SW 1271 (cell line): Measurements from ENCODE around the gene ATP13A2.
"Not testable (repeated sequence)": the region's sequence is repeated elsewhere in the genome, so short reads cannot be mapped to it uniquely, and the experiment has no call there.

Experiments
- DNase-seq, 2 experiments: peaks; one replicate each; lab custom pipeline; 2025; lab: John Stamatoyannopoulos, UW

ATP13A2 gene

DNA sequence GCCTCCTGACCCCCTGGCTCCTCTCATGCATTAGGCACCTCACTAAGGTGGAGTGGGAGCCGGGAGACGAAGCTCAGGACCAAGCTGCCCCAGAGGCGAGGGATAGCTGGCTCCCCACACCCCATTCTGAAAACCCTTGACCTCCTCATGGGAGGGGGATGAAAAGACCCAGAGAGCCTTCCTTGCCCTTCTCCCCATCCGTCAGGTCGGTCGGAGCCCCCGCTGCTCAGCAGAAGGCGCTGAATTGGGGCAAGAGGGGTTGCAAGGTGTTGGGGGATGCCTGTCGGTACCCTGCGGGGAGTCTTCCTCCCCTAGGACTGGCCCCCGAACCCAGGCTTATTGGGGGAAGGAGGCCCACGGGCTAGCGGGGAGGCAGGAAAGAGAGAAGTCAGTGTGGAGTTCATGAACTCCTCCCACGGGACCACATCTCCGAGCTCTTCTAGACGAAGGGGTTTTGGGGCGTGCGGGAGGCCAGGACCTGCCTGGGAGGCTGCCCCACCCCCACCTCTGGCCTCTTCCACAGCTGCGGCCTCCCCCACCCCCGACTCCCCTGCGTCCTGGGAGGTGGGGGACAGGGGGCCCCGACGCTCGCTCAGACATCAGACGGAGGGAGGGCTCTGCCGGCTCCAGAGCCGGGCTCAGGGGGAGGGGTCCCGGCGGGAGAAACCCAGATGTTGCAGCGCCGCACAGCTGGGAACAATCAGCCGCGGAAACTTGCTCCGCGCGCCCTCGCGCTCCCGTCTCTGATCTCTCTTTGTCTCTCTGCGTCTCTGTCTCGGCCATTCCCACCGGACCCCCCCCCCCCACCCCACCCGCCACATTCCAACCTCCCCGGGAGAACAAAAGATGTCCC is 32.0 kb downstream of the ATP13A2 start:
- no peak for DNase-seq

- no peak for DNase-seq
Measured at GRCh38 chr1:16978567-16979474, 32.9 kb downstream of the ATP13A2 start.

DNA sequence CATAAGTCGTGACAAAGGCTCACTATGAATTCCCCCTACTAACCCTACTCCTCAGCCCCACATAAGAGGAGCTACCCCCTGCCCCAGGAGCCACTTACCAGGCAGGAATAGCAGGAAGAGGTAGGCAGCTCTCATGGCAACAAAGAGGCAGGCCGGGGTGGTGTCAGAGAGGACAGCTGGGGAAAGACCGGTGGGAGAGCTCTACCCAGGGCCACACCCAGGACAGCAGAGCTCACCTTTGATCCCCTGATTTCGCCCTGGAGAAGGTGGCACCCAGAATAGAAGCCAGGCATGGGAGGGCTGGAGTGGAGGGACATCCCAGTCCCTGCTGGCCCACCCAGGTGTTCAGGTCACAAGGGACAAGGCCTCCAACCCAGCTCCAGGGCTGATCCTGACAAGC is 33.6 kb downstream of the ATP13A2 start:
- DNase-seq, result no peak

DNA sequence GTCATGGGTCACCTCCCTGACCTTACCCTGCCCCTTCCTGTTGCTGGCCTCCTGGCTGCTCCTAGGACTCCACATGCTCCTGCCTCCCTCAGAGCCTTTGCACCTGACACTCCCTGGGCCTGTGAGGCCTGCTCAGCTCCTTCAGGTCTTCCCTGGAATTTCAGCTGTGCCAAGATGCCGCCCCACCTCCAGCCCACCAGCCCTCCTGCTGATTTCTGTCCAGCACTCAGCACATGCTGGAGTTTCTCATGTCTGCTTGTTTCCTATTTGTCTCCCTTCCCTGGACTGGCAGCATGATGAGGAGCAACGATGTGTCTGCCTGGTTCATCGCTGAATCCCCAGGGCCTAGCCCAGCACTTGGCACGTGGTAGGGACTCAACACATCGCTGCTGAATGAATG is 34.4 kb downstream of the ATP13A2 start:
- DNase-seq, result no peak

GRCh38 chr1:16976966-16977365 is 34.8 kb downstream of the ATP13A2 start:
- DNase-seq, result no peak

GRCh38 chr1:16975838-16976237 is 35.9 kb downstream of the ATP13A2 start:
- DNase-seq, result no peak

GRCh38 chr1:16975211-16975610 is 36.5 kb downstream of the ATP13A2 start:
- DNase-seq, result no peak

- DNase-seq, result no peak
Measured at GRCh38 chr1:16973215-16973614, 38.5 kb downstream of the ATP13A2 start.

- DNase-seq, result no peak
Measured at GRCh38 chr1:16972189-16972895, 39.4 kb downstream of the ATP13A2 start.

DNA sequence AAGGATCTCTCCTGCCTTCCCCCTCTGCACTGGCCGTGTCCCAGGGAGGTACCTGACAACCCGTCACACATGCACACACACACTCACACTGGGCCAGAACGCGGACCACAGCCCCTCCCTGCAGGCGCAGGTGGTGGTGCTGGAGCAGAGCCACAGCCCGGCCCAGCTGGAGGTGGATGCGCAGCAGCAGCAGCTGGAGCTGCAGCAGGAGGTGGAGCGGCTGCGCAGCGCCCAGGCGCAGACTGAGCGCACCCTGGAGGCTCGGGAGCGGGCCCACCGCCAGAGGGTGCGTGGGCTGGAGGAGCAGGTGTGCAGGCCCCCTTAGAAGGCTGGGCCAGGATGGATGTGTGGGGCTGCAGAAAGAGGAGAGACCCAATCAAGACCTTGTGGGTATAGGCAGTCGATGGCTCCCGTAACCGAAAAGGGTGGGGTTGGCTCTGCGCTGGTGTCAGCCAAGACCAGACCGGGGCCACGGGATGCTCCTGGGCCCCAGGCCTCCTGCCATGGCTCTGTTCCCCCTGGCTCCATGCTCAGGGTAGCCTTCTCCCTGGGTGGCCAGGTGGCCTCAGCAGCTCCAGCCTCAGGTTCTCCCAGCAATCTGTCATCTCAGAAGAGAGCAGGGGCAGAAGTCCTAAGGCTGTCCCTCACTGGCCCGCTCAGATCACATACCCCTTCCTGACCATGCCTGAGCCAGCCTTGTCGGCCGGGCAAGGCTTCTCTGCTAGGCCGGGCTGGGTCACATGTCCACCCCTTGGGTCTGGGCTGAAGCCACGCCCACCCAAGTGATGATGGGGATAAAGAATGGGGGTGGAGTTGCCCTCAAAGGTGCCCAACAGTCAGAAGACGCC is 40.2 kb downstream of the ATP13A2 start:
- no peak for DNase-seq

DNA sequence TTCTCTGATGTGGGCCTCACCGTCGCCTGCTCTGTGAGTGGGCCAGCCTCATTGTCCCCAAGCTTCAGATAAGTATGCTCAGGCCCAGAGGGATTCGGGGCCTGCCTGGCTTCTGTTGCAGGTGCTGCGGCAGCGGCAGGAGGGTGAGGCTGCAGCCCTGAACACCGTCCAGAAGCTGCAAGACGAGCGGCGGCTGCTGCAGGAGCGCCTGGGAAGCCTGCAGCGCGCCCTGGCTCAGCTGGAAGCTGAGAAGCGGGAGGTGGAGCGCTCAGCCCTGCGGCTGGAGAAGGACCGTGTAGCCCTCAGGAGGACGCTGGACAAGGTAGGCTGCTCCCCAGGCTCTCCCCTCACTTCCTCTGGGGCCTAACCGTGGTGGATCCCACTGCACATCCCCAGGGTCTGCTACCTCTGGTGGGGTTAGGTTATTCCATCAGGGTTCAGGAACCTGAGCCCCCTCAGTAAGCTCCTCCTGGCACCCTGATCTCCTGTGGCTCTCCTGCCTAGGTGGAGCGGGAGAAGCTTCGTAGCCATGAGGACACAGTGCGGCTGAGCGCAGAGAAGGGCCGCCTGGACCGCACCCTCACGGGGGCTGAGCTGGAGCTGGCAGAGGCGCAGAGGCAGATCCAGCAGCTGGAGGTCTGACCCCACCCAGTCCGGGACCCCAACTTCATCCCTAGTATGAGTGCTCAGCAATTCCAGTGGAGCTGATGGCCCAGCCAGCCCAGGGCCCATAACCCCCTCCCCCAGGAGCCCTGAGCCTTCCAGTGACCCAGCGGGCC is 41.4 kb downstream of the ATP13A2 start:
- no peak for DNase-seq

GRCh38 chr1:16969651-16970050 is 42.1 kb downstream of the ATP13A2 start:
- DNase-seq, result no peak

DNA sequence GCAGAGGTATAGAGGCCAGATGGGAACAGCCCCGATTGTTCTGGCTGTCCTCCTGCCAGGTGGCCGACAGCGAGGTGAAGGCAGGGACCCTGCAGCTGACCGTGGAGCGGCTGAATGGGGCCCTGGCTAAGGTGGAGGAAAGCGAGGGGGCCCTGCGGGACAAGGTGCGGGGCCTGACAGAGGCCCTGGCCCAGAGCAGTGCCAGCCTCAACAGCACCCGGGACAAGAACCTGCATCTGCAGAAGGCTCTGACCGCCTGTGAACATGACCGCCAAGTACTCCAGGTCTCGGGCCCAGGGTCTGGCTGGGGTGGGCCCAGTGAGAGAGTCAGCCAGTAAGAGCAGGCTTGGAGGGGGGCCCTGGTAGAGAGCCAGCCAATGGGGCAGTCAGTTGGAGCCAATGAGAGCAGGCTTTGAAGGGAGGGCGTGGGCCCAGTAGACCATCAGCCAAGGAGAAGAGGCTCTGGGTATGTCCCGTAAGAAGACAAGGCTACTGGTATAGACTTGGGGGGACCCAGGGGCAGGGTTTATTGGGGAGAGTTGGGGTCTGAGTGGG is 42.6 kb downstream of the ATP13A2 start:
- no peak for DNase-seq

- DNase-seq, result no peak
Measured at GRCh38 chr1:16968372-16968771, 43.4 kb downstream of the ATP13A2 start.

DNA sequence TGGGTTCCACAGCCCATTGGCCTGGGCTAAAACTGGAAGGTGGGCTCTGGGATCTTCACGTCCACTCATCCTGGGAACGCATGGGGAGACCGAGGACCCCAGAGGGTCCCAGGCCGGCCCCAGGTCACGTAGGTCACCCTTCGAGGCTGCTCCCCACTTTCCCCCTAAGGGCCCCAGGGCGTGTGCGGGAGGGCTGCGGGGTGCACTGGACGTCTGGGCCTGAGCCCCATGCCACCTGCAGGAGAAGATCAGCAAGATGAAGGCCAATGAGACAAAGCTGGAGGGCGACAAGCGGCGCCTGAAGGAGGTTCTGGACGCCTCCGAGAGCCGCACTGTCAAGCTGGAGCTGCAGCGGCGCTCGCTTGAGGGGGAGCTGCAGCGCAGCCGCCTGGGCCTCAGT is 43.8 kb downstream of the ATP13A2 start:
- no peak for DNase-seq

GRCh38 chr1:16967095-16967575 is 44.6 kb downstream of the ATP13A2 start:
- DNase-seq, result no peak

- DNase-seq, result no peak
Measured at GRCh38 chr1:16966282-16966681, 45.4 kb downstream of the ATP13A2 start.

GRCh38 chr1:16965486-16966067 is 46.2 kb downstream of the ATP13A2 start:
- DNase-seq, result no peak

DNA sequence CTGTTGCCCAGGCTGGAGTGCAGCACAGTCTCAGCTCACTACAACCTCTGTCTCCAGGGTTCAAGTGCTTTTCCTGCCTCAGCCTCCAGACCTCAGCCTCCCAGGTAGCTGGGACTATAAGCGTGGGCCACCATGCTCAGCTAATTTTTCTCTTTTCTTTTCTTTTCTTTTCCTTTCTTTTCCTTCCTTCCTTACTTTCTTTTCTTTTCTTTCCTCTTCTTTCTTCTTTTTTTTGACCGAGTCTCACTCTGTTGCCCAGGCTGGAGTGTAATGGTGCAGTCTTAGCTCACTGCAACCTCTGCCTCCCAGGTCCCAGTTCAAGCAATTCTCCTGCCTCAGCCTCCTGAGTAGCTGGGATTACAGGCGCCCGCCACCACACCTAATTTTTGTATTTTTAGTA is 47.6 kb downstream of the ATP13A2 start:
- not testable (repeated sequence) for DNase-seq
